HG03097 (cell line): ENCODE data around the gene ASB17.
"Not testable (repeated sequence)": the region's sequence is repeated elsewhere in the genome, so short reads cannot be mapped to it uniquely, and the experiment has no call there.

ENCODE experiments used
- ATAC-seq: cut with Tn5 transposase; IDR thresholded peaks from one replicate; pipeline ENCODE4 v1.9.1; 2021; ENCODE audit not compliant: unreplicated experiment, low FRiP score

ASB17 gene, protein sequence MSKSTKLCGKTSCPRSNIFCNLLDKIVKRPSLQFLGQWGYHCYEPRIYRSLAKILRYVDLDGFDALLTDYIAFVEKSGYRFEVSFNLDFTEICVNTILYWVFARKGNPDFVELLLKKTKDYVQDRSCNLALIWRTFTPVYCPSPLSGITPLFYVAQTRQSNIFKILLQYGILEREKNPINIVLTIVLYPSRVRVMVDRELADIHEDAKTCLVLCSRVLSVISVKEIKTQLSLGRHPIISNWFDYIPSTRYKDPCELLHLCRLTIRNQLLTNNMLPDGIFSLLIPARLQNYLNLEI

GRCh38 chr1:75932304-75932703 is at the start of gene ASB17:
Gene ASB17, minus strand, starts transcription at chr1:75932404. Its CDS starts 113 bp downstream, at chr1:75932291.
- ATAC-seq, result no peak

- ATAC-seq, result peak; percentile 39
These were observed 49.0 kb upstream of the ASB17 start for GRCh38 chr1:75980972-75981897.

- ATAC-seq, result no peak
These were observed 38.4 kb upstream of the ASB17 start for GRCh38 chr1:75970631-75971030.

DNA sequence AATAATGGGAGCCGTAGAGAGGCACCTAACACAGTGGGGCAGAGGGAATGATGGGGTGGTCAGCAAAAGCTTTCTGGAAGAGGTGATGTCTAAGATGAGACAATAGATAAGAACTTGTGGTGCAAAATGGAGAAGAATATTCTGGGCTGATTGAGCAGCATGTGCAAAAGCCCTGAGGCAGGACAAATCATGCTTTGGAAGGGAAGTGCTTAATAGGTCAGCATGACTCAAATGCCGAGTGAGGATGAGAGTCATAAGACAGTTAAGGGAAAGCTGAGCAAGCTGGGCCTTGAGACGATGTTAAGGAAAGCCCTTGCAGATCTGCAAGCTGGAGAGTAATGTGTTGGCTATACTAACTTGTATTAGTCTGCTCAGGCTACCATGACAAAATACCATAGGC is 37.3 kb upstream of the ASB17 start:
- ATAC-seq, result no peak

- no peak for ATAC-seq
These were observed 35.5 kb upstream of the ASB17 start for GRCh38 chr1:75967719-75968118.

DNA sequence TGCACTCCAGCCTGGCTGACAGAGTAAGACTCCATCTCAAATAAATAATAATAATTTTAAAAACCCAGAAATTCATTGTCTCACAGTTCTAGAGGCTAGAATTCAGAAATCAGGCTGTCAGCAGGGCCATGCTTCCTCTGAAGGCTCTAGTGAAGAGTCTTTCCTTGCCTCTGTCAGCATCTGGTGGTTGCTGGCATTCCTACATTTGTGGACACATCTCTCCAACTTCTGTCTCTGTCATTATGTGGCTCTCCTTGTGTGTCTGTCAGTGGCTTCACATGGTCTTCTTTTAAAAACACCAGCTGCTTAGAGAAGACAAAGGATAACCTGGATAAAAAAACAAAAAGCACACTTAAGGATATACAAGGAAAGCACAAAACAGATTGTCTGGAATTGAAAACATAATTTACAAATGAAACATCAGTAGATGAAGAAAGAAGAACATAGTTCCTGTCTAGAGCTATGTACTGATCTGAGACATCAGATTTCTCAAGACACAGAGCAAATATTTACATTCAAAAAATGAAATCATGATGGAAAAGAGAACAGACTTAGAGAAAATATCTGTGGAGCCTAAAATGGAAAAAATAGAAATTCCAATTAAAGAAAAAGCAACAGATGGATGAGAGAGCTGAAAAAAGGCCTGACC is 32.7 kb upstream of the ASB17 start:
- ATAC-seq, result no peak

DNA sequence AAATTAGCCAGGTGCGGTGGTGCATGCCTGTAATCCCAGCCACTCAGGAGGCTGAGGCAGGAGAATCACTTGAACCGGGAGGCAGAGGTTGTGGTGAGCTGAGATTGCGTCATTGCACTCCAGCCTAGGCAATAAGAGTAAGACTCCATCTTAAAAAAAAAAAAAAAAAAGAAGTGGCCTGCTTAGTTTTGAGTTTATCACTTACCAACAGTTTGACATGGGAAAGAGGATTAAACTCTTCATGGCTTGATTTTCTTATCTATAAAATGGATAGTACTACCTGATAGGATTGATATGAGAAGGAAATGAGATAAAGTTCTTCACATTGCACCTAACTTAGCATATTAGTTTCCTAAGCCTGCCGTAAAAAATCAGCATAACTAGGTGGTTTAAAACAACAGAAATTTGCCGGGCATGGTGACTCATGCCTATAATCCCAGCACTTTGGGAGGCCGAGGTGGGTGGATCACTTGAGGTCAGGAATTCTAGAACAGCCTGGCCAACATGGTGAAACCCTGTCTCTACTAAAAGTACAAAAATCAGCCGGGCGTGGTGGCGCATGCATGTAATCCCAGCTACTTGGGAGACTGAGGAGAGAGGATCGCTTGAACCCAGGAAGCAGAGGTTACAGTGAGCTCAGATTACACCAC is 32.0 kb upstream of the ASB17 start:
- ATAC-seq, result not testable (repeated sequence)

GRCh38 chr1:75954586-75954985 is 22.4 kb upstream of the ASB17 start:
- no peak for ATAC-seq

DNA sequence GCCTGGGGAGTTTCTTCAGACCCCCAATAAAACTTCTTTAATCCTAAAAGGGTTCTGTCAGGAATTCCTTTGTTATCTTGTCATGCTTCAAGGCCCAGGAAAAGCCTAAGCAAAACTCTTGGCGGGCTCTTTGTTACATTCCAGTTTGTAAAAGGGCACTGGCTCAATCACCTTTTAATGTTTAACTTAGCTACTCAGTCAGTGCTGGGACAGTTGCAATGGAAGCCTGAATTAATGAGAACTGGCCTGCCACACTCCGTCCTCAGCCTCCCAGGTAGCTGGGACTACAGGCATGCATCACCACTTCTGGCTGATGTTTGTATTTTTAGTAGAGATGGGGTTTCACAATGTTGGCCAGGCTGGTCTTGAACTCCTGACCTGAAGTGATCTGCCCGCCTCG is 21.3 kb upstream of the ASB17 start:
- no peak for ATAC-seq

- no peak for ATAC-seq
These were observed 19.8 kb upstream of the ASB17 start for GRCh38 chr1:75952016-75952415.

- no peak for ATAC-seq
These were observed 18.0 kb upstream of the ASB17 start for GRCh38 chr1:75950176-75950575.

GRCh38 chr1:75943037-75943436 is 10.8 kb upstream of the ASB17 start:
- ATAC-seq, result not testable (repeated sequence)

DNA sequence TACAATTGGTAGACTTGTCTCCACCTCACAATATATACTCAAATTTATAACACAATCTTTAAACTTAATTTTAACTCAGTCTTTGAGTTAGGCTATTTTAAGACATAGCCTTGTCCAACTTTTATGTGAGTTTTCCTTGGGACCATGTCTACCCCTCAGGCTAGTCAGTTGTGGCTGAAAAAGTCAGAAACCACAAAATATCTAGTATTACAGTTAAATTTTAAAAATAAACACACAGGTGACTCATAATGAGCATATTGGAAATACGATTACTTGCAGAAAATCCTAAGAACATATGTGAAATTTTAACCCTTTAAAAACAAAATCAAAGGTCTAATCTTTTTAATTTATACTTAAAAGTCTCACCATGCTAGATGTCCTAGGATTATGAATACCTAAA is 4.8 kb upstream of the ASB17 start:
- ATAC-seq, result no peak

- ATAC-seq, result no peak
These were observed 9.5 kb downstream of the ASB17 start for GRCh38 chr1:75922698-75923097.

DNA sequence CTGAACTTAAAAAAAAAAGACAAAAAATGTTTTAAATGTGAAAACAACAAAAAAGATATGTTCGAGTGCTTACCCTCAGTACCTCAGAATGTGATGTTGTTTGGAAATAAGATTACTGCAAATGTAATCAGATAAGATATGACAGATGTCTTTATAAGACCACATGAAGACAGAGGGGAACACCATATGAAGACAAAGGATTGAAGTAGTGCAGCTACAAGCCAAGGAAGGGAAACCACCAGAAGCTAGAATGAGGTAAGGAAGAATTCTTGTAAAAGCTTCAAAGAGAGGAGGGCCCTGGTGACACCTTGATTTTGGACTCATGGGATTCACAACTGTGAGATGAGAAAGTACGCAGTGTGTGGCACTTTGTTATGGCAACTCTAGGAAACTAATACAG is 15.4 kb downstream of the ASB17 start:
- ATAC-seq, result no peak

DNA sequence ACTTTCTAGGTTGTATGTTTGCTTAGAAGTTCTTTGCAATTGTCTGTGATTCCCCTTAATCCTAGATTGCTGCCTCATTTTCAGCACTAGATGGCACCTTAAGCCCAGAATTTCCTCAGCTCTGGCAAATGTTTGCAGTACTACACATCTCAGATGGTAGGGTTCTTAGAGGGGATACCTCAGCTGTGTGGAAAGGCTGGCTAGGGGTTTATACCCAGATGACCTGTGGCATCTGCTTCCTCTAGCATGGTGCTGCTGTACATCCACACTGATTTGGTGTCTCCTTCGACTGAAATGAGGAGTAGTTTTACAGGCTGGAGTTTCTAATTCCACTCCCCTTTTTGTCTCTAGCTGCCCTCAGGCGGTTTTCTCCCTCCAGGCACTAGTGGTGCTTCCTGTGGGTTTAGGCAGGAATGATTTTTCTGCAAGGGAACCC is 23.5 kb downstream of the ASB17 start:
- peak; percentile 76 for ATAC-seq

GRCh38 chr1:75901371-75901770 is 30.8 kb downstream of the ASB17 start:
- no peak for ATAC-seq

DNA sequence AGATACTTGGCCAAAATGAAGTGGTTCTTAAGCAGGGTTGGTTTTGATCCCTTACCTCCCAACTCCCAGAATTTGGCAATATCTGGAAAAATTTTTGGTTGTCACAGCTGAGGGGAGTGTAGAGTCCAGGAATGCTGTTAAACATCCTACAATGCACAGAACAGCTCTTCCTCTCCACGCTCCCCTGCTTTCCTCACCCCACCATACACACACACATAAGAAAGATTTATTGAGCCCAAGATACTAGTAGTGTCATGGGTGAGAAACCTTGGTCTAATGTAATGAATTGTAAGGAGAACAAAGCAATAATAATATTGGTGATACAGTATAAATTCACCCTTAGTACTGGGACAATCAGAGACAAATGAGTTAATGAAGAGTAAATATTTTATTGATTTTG is 47.8 kb downstream of the ASB17 start:
- no peak for ATAC-seq

- no peak for ATAC-seq
These were observed 52.2 kb downstream of the ASB17 start for GRCh38 chr1:75879985-75880384.

DNA sequence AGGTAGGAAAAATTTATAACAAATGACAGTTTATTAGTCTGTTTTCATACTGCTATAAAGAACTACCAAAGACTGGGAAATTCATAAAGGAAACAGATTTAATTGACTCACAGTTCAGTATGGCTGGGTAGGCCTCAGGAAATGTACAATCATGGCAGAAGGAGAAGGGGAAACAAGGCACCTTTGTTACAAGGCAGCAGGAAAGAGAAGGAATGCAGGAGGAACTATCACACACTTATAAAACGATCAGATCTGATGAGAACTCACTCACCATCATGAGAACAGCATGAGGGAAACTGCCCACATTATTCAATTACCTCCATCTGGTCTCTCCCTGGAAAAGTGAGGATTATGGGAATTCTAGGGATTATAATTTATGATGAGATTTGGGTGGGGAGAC is 61.3 kb downstream of the ASB17 start:
- ATAC-seq, result no peak
